DMS 273 (cell line): ENCODE results near the gene MEGF11.
"Not testable (repeated sequence)": the region's sequence is repeated elsewhere in the genome, so short reads cannot be mapped to it uniquely, and the experiment has no call there.

Experiments used
- DNase-seq: peaks from one replicate; lab custom pipeline; 2025; ENCODE audit not compliant: unreplicated experiment; lab: John Stamatoyannopoulos, UW

MEGF11 gene

DNA sequence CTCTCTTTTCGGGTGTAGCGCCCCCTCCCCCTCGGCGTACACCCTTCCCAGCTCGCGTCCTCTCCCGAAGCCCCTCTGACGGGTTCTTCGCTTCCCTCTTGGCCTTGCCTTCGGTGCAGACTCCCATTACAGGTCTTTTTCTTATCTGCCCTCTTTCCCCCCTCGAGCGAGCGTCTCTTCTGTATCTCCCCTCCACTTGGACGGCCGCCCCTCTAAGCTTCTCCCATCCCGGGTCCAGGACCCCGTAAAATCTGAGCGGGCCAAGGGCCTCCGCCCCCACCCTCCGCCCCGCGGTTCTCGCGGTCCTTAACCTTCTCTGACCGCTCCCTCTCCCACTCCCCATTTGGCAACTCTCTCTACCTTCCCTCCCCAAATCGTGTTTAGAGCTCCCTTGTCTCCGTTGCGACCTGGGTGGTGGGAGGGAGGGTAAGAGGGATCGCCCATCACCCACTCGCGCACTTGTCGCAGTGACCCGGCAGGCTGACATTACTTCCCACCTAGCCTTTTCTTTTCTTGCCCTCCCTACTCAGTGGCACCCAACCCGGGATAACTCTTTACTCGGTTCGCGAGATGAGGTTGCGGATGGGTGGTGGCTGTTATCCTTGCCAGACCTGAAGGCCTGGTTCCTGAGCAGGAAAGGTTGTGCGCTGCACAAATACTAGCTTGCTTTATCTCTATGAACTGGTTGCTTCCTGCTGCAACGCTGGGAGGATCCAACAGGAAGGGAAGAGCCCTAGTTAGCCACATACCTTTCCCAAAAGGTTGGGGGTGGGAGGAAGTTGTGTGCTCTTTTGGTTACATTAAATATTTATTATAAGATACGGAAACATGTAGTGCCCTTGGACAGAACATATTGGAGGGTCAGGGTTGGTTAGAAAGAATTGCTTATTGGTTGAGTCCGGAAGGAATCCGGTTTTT lies 383.3 kb downstream of the MEGF11 start:
- peak; percentile 51 for DNase-seq

DNA sequence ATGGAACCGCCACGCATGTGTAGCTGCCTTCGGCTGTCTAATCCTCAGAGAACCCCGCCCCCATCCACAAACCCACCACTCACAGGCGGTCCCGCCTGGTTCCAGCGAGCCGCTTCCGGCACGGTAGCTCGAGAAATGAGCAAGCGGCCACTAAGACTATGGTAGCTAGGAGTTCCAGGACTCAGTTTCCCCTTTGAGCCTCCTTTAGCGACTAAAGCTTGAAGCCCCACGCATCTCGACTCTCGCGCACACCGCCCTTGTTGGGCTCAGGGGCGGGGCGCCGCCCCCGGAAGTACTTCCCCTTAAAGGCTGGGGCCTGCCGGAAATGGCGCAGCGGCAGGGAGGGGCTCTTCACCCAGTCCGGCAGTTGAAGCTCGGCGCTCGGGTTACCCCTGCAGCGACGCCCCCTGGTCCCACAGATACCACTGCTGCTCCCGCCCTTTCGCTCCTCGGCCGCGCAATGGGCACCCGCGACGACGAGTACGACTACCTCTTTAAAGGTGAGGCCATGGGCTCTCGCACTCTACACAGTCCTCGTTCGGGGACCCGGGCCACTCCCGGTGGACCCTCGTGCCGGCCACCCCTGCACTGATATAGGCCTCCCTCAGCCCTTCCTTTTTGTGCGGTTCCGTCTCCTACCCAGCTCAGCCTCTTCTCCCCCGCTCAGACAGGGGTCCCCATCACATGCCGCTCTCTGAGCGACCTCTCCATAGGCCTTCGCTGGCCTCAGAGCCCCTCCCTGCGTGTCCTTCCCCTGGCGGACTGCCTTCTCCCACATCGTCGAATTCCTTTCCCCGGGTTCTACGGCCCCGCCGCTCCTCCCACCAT lies 384.2 kb downstream of the MEGF11 start, which contains the start of gene RAB11A:
RAB11A (plus strand) TSS at position 366 of the 828 bp plus-strand sequence; CDS start at position 461, 95 bp downstream.
- DNase-seq: peak; percentile 97

DNA sequence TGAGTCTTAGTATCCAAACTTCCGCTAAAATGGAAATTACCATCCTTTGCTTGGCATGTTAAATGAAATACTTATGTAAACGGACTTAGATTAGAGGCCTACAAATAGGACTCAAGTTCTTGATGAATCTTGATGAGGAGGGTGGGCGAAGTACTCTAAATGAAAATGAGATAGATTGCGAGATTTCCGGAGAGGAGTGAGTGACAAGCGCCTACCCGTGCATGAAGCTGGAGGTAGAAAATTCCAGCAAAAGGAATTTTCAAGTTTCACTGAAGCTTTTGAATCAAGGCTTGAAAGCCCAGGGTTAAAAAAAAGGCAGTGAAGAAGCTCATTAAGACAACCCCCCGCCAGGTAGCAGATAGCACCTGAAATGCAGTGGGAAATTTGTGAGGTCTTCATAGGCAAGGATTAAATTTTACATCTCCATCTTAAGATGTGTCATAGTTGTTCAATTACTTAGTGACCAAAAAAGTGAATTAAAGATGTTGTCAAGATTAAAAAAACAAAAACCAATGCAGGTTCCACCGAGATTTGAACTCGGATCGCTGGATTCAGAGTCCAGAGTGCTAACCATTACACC lies 384.9 kb downstream of the MEGF11 start:
- DNase-seq: no peak

DNA sequence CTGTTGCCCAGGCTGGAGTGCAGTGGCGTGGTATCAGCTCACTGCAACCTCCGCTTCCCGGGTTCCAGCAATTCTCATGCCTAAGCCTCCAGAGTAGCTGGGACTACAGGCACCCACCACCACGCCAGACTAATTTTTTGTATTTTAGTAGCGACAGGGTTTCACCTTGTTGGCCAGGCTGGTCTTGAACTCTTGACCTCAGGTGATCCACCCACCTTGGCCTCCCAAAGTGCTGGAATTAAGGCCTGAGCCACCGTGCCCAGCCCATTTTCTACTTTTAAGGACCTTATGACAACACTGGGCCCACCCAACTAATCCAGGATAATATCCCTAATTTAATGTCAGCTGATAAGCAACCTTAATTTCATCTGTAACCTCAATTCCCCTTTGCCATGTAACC lies 385.6 kb downstream of the MEGF11 start:
- DNase-seq: not testable (repeated sequence)

DNA sequence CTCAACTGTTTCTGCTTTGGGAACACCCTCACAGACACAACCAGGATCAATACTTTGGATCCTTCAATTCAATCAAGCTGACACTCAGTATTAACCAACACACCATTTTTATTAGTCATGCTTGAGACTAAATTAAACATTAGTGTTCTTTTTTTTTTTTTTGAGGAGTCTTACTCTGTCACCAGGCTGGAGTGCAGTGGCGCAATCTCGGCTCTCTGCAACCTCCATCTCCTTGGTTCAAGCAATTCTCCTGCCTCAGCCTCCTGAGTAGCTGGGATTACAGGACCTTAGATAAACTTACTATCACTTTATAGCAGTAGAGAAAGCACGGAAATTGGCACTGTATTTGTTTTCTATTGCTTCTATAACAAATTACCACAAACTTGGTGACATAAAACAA lies 386.3 kb downstream of the MEGF11 start:
- no peak for DNase-seq

DNA sequence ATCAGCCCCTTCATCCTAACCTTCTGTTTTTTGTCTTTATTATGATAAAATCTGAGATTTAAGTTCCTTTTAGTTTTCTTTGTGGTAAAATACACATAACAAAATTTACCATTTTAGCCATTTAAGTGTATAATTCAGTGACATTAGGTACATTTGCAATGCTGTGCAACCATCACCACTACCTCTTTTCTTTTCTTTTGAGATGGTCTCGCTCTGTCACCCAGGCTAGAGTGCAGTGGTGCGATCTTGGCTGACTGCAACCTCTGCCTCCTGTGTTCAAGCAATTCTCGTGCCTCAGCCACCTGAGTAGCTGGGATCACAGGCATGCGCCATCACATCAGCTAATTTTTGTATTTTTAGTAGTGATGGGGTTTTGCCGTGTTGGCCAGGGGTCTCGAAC lies 390.4 kb downstream of the MEGF11 start:
- no peak for DNase-seq

DNA sequence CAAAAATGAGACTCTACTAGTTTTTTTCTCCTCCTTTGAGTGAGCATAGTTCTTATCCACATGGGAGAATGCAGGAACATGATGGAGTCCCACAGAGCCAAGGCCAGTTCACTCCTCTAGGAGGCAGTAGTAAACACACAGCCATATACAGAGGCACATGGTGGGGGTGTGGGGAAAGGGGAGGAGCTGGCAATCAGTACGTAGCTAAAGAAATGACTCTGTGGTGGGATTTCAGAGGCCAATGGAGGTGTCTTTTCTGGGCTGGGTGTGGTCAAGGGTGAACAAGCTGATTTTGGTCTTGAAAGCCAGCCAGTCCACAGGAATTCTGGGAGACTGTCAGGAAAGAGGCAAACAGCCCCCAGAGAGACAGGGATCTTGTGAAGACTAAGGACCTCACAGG lies 390.9 kb downstream of the MEGF11 start:
- DNase-seq: peak; percentile 93

DNA sequence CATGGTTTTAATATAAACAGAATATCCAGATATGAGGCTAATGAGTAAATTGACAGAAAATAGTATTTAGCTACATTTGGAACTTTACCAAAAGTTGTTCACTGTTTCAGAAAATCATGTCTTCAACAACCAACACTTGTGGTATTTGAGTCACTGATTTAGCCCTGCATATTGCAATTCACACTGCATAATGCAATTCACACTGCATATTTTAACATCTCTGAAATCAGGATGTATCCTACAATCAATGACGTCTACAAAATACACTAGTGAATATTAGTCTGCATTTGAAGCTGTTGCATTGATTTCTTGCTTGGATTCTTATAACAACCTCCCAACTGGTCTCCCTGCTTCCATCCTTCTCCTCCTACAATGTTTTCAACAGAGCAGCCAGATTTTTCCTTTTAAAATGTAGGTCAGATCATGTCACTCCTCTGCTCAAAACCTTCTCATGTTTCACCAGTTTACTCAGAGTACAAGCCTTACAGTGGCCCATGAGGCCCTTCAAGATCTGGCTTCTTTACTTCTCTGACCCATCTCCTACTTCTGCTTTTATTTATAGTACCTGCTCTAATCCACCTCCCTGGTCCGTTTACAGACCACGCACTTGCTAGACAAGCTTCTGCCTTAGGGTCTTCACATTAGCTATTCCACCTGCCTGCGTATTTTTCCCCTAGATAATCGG lies 395.7 kb downstream of the MEGF11 start:
- peak; percentile 15 for DNase-seq

DNA sequence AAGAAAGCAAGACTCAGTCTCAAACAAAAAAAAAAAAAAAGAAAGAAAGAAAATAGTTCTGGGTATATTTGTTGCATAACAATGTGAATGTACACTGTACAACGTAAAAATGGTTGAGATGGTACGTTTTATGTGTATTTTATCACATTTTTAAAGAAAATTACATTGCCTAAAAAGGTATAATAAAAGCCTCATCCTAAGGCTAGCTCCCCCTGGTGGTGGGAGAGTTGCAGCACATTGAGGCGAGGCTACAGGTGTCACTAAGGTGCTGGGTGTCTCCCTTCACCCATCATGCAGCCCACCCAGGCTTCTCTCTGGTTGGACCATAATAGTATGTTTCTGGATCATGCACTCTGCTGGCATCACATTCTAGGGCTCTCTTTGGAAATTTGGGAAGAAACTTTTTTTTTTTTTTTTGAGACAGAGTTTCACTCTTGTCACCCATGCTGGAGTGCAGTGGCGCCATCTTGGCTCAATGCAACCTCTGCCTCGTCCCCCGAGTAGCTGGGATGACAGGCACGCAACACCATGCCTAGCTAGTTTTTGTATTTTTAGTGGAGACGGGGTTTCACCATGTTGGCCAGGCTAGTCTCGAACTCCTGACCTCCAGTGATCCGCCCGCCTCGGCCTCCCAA lies 396.6 kb downstream of the MEGF11 start:
- DNase-seq: peak; percentile 80

DNA sequence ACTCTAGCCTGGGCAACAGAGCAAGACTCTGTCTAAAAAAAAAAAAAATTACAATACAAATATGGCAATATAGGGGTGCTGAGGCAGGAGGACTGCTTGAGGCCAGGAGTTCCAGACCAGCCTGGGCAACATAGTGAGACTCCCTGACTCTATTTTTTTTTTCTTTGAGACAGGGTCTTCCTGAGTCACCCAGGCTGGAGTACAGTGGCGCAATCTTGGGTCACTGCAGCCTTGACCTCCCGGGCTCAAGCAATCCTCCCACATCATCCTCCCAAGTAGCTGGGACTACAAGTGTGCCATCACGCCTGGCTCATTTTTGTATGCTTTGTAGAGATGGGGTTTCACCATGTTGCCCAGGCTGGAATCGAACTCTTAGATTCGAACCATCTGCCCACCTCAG lies 401.6 kb downstream of the MEGF11 start:
- DNase-seq: no peak

DNA sequence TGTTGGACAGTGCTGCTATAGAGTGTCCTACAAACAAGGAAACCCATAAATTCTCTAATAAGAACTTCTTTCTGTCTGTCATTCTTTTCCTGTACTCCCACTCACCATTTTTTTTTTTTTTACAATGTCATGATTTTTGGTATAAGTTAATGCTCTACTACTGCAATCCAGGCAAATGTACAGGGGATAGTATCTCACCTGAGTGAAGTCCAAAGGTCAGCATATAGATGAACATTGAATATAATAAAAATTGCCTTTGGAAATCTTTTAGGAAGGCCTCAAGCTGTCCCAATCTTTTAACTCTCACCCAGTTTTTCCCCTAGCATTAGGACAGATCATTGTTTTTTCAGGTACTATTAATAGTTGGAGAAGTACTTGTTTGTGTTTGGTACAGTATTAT lies 405.6 kb downstream of the MEGF11 start:
- no peak for DNase-seq

DNA sequence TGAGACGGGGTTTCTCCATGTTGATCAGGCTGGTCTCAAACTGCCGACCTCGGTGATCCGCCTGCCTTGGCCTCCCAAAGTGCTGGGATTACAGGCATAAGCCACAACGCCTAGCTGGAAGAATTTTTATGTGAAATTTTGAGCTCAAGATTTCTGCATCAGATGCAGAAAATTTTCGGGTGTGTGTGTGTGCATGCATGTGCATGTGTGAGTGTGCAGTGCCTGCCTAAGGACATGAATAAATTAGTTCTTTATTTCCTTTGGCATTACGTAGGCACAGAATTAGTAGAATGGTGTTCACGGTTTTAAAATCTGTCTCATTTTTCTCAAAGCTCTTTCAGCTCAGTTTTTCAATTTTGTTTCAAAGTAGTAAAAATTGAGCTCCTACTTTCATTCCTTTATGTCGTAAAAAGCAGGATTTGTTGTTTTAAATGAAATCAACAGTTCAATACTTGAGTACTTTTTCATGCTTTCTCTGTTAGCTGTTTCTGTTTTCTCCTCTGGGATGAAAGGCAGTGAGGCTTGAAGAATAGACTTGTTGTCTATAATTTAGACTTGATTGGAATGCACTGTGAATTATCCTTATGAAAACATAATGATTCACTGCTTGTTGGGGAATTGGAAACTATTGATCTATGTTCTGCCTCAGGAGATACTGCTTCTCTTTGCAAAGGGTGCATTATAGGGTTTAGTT lies 407.6 kb downstream of the MEGF11 start:
- no peak for DNase-seq
